Superior temporal gyrus (tissue), 1 donor: Measurements from ENCODE around the gene NCAM2.

ENCODE experiments used
- DNase-seq: peaks from one replicate; pipeline ENCODE4 v3.0.0-alpha.2; 2016; ENCODE audit errors: extremely low spot score

The NCAM2 gene

DNA sequence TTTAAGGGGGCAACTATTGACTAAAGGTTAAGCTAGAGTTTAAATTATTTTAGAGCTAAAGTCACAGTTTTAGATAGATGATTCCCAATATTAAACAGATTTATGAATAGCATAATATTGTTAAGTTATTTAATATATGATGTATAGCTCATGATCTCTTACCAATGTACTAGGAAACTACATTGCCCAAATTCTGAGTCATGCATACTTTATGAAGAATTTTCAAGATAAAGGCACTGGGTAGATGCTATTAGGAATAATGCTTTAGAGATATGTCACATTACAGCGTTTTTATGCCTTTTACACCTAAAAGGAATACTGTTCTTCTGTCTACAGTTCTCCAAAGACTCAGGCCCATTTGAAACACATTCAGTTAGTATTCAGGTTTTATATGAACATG is 215.1 kb downstream of the NCAM2 start:
- no peak for DNase-seq

DNA sequence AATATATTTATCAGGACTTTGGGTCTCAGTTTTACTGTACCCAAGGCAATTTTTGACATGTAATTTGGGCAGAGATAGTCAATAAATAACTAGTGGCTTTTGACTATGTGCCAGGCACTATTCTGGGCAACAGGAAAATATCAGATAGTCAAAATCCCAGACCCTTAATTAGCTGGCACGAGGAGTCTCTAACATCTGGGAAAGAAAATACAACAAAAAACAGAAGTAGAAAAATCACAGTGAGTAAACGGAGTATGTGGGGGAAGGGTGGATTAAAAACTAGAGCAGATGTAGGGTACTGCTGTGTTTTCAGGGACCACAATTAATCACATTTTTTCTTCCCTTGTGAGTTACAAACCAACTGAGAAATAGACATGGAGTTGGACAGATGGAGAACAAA is 217.8 kb downstream of the NCAM2 start:
- no peak for DNase-seq

DNA sequence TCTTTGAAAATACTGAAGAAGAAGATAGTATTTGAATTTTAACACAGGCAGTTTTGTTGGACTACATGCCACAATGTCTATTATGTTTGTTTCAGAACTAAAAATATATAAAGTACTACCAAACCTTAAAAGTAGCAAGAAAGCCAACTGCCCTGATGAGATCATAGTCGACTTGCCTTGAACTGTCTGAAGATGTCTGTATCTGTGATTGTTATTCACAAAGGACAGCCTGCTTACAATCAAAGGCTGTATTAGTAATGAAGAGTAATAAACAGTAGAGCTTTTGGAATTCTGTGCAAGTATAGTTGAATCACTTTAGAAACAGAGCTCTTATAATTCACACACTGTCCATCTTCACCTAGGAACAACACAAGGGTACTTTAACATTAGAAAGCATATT is 228.3 kb downstream of the NCAM2 start:
- no peak for DNase-seq

DNA sequence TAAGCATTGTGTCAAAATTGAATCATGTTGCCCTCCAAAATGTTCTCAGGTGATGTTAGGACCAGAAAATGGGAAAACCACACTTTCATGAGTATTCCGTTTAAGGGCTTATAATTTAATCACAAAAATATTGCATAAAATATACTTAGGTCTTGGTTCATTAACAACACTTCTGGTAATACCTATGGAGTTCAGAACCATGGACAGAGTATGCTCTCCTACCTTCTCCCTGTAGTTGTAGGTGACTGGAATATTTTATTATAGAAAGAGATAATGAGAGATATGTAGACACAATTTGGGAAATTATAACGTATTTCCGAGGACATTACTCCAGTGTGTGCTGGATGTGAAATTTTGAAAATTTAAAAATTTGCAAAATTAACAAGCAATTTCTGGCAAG is 232.5 kb downstream of the NCAM2 start:
- no peak for DNase-seq

- DNase-seq, result no peak
Measured at GRCh38 chr21:21231913-21232312, 233.7 kb downstream of the NCAM2 start.

- DNase-seq, result peak; percentile 82
Measured at GRCh38 chr21:21232320-21232719, 234.1 kb downstream of the NCAM2 start.

GRCh38 chr21:21233051-21233450 is 234.8 kb downstream of the NCAM2 start:
- DNase-seq, result no peak

DNA sequence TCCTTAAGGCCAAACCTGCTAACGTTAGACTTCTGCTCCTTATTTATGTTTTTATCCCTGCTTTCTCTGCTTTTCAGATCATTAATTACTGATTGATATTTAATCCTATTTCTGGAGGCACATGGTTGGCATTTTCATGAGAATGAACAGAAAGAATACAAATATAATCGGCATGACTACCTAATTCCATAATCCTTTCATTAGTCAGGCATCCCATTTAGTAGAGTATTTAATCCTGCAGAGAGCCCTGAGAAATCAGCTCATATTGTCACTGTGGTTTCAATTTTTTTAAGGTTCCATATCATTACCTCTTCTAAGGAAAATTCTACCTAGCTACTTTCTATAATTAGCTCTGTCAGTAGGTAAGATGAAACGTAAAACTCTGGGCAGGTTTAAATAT is 238.8 kb downstream of the NCAM2 start:
- DNase-seq, result no peak

- DNase-seq, result no peak
Measured at GRCh38 chr21:21238629-21239400, 240.6 kb downstream of the NCAM2 start.

DNA sequence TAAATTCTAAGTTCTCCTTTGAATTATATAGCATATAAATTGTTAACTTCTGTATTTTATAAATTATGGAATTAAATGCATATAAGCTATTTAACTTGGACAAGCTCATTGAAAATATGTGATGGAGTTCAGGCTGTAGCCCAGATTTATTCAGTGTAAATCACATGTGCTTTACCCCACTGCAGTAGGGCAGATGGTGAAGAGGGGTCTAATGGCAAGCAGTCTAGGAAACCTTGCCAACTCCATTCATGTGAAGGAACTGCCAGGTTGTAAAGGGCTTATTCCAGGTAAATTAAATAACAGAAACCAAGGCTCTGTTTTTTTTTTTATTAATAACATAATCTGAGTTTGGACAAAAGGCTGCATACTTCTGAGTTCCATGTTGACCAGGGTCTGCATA is 243.2 kb downstream of the NCAM2 start:
- DNase-seq, result no peak

DNA sequence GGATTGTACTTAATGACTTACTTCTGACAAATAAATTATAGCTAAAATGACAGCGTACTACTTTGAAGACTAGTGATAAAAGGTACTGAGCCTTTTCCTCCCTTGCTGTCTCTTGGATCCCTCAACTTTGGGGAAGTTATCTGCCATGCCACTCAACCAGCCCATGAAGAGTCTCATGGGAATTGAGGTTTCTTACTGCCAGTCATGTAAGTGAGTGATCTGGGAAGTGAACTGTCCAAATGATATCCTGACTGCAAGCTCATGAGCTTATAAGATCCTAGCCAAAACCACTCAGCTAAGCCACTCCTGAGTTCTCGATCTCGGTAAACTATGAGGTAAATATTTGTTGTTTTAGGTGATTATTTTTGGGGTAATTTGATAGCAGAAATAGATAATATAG is 247.8 kb downstream of the NCAM2 start:
- DNase-seq, result no peak

DNA sequence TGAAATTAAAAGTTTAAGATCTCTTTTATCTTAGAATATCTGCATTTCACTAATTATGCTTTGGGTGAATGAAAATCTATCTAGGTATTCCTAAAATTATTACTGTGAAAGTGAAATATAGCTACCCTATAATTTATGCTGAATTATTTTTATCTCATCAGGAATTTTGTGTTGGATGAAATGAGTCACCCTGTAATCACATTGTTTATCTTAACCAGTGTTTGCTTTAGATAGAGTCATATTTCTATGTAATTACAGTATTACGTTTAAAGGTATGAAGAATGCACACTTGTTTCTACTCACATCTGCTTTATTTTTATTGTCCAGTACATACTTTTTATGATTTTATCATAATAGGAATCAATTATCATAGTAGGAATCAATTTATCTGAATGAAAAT is 249.2 kb downstream of the NCAM2 start:
- no peak for DNase-seq

GRCh38 chr21:21262048-21262447 is 263.8 kb downstream of the NCAM2 start:
- DNase-seq, result no peak

DNA sequence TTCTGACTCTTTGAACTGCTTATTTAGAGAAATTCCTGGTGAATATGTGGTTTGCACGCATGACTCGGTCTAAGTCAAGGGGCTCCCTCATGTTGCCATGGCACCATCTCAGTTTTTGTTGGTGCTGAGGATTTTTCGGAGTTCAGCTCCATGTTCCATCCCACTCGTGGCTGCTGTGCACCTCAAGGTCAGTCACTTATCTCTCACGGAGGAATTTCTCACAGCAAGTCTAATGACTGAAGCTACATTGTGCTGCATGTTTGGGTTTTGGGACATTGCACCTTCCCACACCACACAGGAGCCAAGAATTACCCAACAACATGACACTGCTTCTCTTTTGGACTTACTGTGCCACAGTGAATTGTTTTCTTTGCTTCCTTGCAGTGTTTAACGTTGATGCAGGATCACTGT is 269.9 kb downstream of the NCAM2 start:
- DNase-seq, result peak; percentile 58

DNA sequence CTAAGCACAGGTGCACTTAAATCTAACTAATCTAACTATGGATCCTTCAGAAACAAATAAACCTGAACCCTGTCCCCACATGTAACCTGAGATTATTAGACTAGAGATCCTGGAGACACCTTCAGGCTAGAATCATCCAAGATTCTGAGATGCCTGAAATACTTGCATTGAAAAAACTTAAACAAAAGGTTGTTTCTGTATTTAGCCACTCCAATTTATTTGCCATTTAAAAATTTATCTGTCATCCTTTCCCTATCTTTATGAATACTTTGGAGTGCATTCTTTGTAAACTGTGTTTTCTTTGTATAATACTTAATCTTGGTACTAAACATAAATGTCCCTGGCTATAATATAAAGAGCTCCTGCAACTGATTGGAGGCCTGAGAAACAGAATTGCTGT is 270.7 kb downstream of the NCAM2 start:
- DNase-seq, result no peak

DNA sequence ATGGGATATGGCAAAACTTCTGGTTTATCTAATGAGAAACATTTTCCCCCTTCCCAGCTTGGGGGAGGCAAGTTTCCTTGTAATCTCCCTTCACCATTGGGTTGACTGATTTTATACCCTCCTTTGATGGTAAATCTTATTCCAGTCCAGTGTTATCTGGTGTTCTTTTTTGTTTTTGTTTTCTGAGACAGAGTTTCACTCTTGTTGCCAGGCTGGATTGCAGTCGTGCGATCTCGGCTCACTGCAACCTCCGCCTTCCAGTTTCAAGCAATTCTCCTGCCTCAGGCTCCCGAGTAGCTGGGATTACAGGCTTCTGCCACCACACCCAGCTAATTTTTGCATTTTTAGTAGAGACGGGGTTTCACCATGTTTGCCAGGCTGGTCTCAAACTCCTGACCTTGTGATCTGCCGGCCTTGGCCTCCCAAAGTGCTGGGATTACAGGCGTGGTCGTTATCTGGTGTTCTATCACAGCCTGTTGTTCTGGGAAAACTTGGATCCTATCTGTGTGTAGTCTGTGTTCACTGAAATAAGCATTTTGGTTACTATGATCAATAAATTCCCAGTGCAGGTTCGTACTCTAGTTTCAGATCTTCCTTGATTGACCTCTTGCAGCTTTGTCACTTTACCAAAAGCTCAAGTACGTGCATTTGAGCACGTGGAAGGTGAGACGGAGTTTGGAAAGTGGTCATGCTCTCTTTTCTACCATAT is 281.1 kb downstream of the NCAM2 start:
- DNase-seq, result no peak

- no peak for DNase-seq
Measured at GRCh38 chr21:21283810-21284209, 285.6 kb downstream of the NCAM2 start.

DNA sequence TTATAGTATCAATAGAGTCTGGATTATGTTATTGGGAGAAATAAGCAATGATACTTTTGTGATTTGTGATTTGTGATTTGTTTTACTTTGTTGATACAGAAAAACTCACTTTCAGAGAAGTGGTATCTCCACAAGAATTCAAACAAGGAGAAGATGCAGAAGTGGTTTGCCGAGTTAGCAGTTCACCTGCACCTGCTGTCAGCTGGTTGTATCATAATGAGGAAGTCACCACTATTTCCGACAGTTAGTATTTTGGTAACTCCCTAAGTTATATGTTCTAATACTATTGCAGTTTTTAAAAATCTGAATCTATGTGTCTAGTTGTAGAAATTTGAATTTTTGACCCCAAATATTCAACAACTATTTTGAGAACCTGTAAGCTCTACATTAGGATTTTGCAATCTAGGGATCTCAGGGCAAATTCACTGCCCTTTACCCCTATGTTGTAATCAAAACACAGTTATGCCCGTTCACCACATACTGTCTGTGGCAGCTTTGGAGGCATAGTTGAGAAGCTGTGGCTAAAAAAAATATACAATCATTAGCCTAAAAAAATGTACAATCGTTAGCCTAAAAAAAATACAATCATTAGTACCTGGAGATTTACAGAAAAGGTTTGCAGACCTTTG is 288.1 kb downstream of the NCAM2 start:
- no peak for DNase-seq

DNA sequence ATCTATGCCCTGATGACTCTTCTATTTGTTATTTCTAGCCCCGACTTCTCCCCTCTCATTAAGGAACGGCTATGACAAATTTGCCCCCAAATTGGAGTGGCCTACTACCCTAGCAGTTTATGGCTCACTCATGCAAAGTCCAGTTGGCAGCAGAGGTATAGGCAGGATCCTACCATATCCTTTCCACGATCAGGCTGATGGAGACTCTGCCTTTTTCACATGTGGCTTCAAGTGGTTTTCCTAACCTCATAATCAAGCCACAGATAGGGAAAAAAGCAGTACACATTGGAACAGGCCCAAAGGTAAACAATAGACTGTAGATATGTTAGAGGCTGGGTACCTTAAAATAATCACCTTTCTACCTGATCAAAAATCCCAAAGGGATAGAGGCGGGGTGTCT is 292.5 kb downstream of the NCAM2 start:
- DNase-seq, result no peak

- no peak for DNase-seq
Measured at GRCh38 chr21:21291883-21292569, 293.8 kb downstream of the NCAM2 start.

DNA sequence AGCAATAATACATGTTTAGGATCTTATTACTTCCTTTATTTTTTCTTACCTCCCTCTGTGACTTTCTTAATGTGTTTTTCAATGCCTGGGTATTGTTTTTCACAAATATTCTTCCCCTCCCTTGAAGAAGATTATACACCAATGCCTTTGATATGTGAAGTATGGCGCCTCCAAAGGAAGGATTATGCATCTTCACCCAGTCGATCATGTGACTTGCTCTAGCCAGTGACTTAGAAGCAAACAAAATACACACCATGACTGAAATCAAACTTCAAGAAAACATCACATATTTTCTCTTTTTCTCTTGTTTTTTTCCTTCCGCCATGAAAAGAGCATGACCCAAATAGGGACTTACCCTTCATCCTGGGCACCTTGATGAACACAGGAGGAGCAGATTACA is 297.1 kb downstream of the NCAM2 start:
- DNase-seq, result no peak

DNA sequence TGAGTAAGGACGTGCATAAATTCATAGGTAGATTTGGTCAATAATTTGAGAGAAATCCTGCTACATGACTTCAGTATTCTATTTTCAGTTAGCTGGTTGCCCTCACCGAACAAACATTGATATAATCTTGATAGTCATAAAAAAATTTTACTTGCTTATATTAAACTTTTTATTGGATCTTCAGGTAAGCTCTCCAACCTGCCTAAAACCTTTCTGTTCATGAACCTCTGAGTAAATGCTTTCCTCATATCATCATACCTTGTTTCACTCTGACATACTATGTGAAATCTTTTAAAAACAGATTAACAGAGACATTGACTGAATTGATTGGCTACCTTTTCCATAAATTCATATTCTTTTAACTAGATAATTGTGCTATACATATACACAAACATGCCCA is 299.0 kb downstream of the NCAM2 start:
- DNase-seq, result no peak
